T1000 (cell line): Measurements from ENCODE around the gene C21orf58.

Experiments used
- DNase-seq: peaks from one replicate; lab custom pipeline; 2025; ENCODE audit warnings: mixed read lengths; lab: John Stamatoyannopoulos, UW

C21orf58 gene

DNA sequence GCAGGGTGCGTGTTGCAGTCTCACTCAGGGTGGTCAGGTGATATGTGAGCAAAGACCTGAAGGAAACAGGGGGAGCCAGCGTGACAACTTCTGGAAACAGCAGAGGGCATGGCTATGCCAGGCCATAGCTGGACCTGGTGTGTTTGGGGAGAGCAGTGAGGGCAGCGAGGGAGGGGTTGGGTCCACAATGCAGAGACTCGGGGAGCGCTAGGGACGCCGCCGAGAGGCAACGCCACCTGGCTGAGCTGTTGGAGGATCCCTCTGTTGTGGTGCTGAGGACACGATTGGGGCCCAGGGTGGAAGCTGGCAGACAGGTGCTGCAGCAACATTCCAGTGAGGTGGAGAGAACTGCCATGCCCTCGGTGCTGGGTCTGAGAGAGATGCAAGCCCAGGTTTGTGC lies 68.5 kb downstream of the C21orf58 start:
- DNase-seq: no peak

DNA sequence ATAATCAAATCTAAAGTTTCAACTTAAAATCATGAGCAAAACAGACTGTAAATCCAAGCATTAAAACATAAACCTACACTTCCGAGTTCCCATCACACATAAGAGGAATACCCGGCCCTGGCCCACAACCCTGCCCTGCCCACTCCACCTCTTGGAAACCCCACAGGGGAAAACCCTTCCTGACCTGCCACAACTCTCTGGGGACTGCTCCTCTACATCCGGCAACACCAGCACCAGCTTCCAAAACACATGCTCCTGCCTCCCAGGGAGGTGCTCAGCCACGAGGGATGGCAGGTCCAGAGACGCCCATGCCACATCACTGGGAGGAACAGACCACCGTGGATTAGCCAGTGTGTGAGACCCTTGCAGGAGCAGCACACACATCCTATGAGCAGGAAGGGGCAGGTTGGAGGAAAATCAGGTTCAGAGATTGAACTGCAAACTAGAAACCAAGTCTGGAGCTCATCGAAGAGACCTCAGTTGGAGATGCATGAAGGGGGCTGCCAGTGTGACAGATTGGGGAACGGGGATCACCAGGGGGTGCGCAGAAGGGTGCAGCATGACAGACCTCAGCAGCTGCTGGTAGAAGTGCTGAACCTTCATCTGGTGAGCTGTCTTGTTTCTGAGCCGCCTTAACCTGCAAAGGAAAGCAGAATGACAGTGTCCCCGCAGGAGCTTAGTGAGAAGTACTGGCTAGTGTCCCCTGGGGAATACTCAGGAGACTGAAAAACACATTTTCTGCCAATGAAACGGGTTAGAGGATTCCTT lies 69.3 kb downstream of the C21orf58 start:
- DNase-seq: no peak

DNA sequence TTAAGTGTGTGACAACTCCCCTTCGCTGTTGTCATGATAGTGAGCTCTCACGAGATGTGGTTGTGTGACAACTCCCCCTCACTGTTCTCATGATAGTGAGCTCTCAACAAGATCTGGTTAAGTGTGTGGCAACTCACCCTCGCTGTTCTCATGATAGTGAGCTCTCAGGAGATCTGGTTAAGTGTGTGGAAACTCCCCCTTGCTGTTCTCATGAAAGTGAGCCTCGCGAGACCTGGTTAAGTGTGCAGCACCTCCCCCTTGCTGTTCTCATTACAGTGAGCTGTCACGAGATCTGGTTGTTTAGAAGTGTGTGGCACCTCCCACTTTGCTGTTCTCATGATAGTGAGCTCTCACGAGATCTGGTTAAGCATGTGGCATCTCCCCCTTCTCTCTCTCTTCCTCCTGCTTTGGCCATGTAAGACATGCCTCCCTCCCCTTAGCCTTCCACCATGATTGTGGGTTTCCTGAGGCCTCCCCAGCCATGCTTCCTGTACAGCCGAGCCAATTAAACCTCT lies 70.0 kb downstream of the C21orf58 start:
- DNase-seq: no peak

DNA sequence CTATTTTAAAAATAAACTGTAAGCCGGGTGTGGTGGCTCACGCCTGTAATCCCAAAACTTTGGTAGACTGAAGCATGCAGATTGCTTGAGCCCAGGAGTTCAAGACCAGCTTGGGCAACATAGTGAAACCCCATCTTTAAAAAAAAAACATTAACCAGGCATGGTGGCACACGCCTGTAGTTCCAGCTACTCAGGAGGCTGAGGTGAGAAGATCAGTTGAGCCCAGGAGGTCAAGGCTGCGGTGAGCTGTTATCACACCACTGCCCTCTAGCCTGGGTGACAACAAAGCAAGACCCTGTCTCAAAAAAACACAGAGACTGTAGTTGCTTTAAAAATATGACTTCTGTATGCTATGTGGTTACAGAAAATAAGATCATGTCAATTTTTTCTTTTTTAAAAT lies 70.8 kb downstream of the C21orf58 start:
- DNase-seq: no peak
